Vagina (tissue), 2 donors: Measurements from ENCODE around the gene AURKAIP1. TPM values are rescaled to one million over a fixed set of nuclear protein-coding genes. Genes with fewer than 3 reads are reported as not detected.
A peak's percentile ranks its signal among the peaks of the same experiment; 100 is the strongest.

Experiments used
- DNase-seq, 2 donors: peaks; one replicate each; pipeline ENCODE4 v3.0.0-alpha.2; 2017; ENCODE audit errors: extremely low spot score in 2 of 2
- H3K27ac ChIP-seq: fragments of 200-600 bp; sonication (generic); one replicate; pipeline ENCODE4 v1.5.1; 2019
- H3K27me3 ChIP-seq: fragments of 200-600 bp; sonication (generic); one replicate; pipeline ENCODE4 v1.5.1; 2019
- H3K36me3 ChIP-seq, 2 donors: fragments of 200-600 bp; sonication (generic); one replicate each; pipeline ENCODE4 v1.5.1; 2017 to 2019
- H3K4me1 ChIP-seq: fragments of 200-600 bp; sonication (generic); one replicate; pipeline ENCODE4 v1.5.1; 2019
- H3K4me3 ChIP-seq, 2 donors: fragments of 200-600 bp; sonication (generic); 1 replicate in 1 of 2; 2 replicates in 1 of 2; pipeline ENCODE4 v1.5.1; 2016 to 2019
- H3K9me3 ChIP-seq: fragments of 200-600 bp; sonication (generic); one replicate; pipeline ENCODE4 v1.5.1; 2019
- CTCF ChIP-seq, 3 experiments: fragments of 450-650 bp in 2 of 3; fragments of 200-600 bp in 1 of 3; sonication (generic) in 1 of 3; IDR thresholded peaks; one replicate each; pipeline ENCODE4 v1.5.1; 2017 to 2019; ENCODE audit warnings: antibody characterized with exemption in 3 of 3, mild to moderate bottlenecking in 2 of 3, moderate library complexity in 2 of 3
- POLR2A ChIP-seq, 2 donors: fragments of 450-650 bp; IDR thresholded peaks; one replicate each; pipeline ENCODE4 v1.6.1; 2017; ENCODE audit warnings: antibody characterized with exemption in 2 of 2, mild to moderate bottlenecking in 2 of 2, moderate library complexity in 2 of 2
- POLR2AphosphoS5 ChIP-seq, 2 donors: sonication (generic); formaldehyde crosslinking; IDR thresholded peaks; one replicate each; pipeline ENCODE4 v1.9.0; 2017; ENCODE audit warnings: antibody characterized with exemption in 2 of 2, mild to moderate bottlenecking in 2 of 2, low read depth in 1 of 2; ENCODE audit not compliant: insufficient read depth in 1 of 2
- intact Hi-C: fragments of 100-400 bp; cut with DNase I; formaldehyde crosslinking; loops from one replicate; pipeline ENCODE4 v1.15.1; 2023
- total RNA-seq: library from RNA; depleted of rRNA; stranded (reverse); fragments of >200 nt; gene quantifications from one replicate; pipeline ENCODE4 v1.2.3, GENCODE V29; 2016

AURKAIP1 gene
- total RNA-seq, 1 donor from 2014 or later, result 94.5 TPM

DNA sequence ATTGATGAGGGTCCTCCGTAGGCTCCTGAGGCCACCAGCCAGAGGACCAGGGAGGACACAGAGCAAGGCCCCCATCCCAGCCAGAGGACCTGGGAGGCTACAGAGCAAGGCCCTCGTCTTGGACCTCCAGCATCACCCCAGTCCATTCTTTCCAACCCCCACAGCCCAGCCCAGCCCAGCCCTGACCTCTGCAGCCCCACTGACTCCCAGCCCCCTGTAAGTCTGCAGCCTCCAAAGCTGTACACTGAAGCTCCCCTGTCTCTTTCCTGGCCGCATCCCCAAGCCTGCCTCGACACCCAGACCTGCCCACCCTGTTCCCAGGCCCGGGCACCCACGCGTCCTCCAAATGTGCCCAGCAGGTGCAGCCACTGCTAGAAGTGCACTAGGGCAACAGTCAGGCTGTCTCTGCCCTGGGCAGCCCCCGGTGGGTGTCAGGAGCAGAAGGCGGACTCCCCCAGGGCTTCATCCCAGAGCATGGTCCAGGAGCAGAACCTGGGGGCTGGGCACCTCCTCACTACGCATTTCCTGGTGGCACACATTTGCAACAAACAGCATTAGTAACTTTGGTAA lies 27.9 kb downstream of the AURKAIP1 start:
- TF ChIP-seq POLR2A (IDR thresholded peaks at IDR 0.05) (no peak), POLR2AphosphoS5 (IDR thresholded peaks at IDR 0.05; ENCODE audit: insufficient read depth in 1 of 2, low read depth in 1 of 2) (no peak), CTCF (IDR thresholded peaks at IDR 0.05) (no peak)
- no peaks in the 10 kb centered on the region for H3K9me3 ChIP-seq
- intact Hi-C loops, result loop anchor here (5.0 kb wide), 1 partner anchor 40 kb away; the partner anchor contains the start of genes ACAP3 and PUSL1
- H3K27me3 ChIP-seq, result no peaks in the 10 kb centered on the region
- H3K4me1 ChIP-seq, result peaks cover 61% of the 10 kb centered on the region
- peak overlapping the region; percentile 81 for H3K27ac ChIP-seq
- H3K36me3 ChIP-seq, result no peaks in the 10 kb centered on the region
- DNase-seq, result no peak
- peak overlapping the region; percentile 71 to 97 for H3K4me3 ChIP-seq

- H3K4me3 ChIP-seq, result peak overlapping the region; percentile 13 to 71
- TF ChIP-seq POLR2A (IDR thresholded peaks at IDR 0.05), result no peak
- no peak for TF ChIP-seq CTCF (IDR thresholded peaks at IDR 0.05)
- no peak for TF ChIP-seq POLR2AphosphoS5 (IDR thresholded peaks at IDR 0.05; ENCODE audit: insufficient read depth in 1 of 2, low read depth in 1 of 2)
Observed at GRCh38 chr1:1346501-1346890, 28.5 kb downstream of the AURKAIP1 start.

DNA sequence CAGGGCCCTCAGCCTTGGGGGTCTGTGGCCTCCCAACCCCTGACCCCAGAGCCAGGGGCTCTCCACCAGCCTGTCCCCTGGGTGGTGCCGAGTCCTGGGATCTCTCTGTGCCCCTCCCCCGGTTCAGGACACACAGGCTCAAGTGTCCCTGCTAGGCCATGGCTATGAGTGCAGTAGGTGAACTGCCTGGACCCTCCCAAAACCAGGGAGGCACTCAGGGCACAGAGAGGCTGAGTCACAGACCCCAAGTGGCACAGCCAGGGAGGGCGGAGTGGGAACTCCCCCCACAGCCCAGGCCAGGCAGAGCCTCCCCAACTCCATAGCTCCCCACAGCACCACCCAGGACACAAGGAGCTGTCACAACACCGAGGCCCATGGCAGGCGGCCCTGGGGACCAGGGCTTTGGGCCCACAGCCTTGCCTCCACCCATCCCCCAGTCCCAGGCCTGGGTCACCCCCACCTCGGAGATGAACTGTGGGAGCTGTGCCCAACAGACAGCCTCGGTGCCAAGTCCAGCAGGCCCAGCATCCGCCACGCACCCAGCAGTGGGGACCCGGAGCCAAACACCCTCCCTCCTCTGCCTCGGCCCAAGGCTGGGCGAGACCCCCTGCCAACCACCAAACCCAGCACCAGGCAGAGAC lies 29.0 kb downstream of the AURKAIP1 start:
- H3K27me3 ChIP-seq, result no peaks in the 10 kb centered on the region
- H3K27ac ChIP-seq, result peak overlapping the region; percentile 81
- no peaks in the 10 kb centered on the region for H3K36me3 ChIP-seq
- peaks cover 51% of the 10 kb centered on the region for H3K4me1 ChIP-seq
- TF ChIP-seq CTCF (IDR thresholded peaks at IDR 0.05) (no peak), POLR2A (IDR thresholded peaks at IDR 0.05) (no peak), POLR2AphosphoS5 (IDR thresholded peaks at IDR 0.05; ENCODE audit: insufficient read depth in 1 of 2, low read depth in 1 of 2) (no peak)
- H3K4me3 ChIP-seq, result peak overlapping the region in 1 of 2 donors; percentile 13
- intact Hi-C loops, result loop anchor here (5.0 kb wide), 1 partner anchor 39 kb away; the partner anchor contains the start of genes ACAP3 and PUSL1
- DNase-seq, result no peak
- no peaks in the 10 kb centered on the region for H3K9me3 ChIP-seq

More at GRCh38 chr1:1346501-1346890, 28.5 kb downstream of the AURKAIP1 start:
- intact Hi-C loops, result loop anchor here (5.0 kb wide), 1 partner anchor 39 kb away; the partner anchor contains the start of genes ACAP3 and PUSL1
- Histone ChIP-seq H3K9me3 (no peaks in the 10 kb centered on the region), H3K36me3 (no peaks in the 10 kb centered on the region), H3K4me1 (peaks cover 55% of the 10 kb centered on the region), H3K27ac (peak overlapping the region; percentile 81), H3K27me3 (no peaks in the 10 kb centered on the region)
- DNase-seq, result no peak

DNA sequence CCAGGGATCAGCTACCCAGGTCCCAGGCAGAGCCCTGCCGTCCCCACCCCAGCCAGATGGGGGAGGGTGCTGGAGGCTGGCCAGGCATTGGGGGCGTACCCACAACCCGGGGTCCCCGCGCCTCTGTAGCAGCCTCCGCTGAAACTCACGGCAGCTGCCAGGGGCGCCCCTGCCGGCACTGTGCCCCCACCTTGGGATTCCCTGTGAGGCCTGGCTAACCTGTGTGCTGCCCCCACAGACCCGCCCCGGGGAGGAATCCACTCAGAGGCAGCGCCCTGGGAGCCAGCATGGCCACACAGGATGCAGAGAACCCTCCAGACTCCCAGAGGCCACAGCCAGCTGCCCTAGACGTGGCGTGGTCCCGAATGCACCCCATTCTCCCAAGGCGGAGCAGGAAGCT lies 29.6 kb downstream of the AURKAIP1 start:
- no peak for TF ChIP-seq POLR2AphosphoS5 (IDR thresholded peaks at IDR 0.05; ENCODE audit: insufficient read depth in 1 of 2, low read depth in 1 of 2)
- no peak for TF ChIP-seq POLR2A (IDR thresholded peaks at IDR 0.05)
- TF ChIP-seq CTCF (IDR thresholded peaks at IDR 0.05), result no peak
- intact Hi-C loops, result loop anchor here (5.0 kb wide), 1 partner anchor 38 kb away; the partner anchor contains the start of genes ACAP3 and PUSL1
- Histone ChIP-seq H3K9me3 (no peaks in the 10 kb centered on the region), H3K4me1 (peaks cover 51% of the 10 kb centered on the region), H3K27me3 (no peaks in the 10 kb centered on the region), H3K27ac (peak overlapping the region; percentile 81), H3K36me3 (peaks cover 0 to 1% of the 10 kb centered on the region in 2 donors), H3K4me3 (no peak overlapping the region)
- no peak for DNase-seq
